ENCODE data around the gene DLGAP4. TPM values are rescaled to one million over a fixed set of nuclear protein-coding genes. Genes with fewer than 3 reads are reported as not detected.

DLGAP4 gene
- total and polyA plus RNA-seq, 2 of the 8 experiments (the other 6 are each of a cell fraction or from before 2014, with no cell fraction given), result 41.2 to 57.2 TPM

- H3K79me2 ChIP-seq (ENCODE audit: control insufficient read depth in 1 of 2, insufficient read depth in 2 of 2, low read length in 2 of 2), result no peaks in the 10 kb centered on the region
- H2BK15ac ChIP-seq (ENCODE audit: low read length), result no peak overlapping the region
- no peaks in the 10 kb centered on the region for H3K27me3 ChIP-seq (replicated peaks in 1 of 4; ENCODE audit: control insufficient read depth in 3 of 4, extremely low read depth in 1 of 4, insufficient read depth in 3 of 4, low read length in 3 of 4)
- no peak overlapping the region for H2BK5ac ChIP-seq (ENCODE audit: low read depth, low read length)
- no peak overlapping the region for H3K27ac ChIP-seq (ENCODE audit: low read depth, low read length)
- no peak overlapping the region for H4K8ac ChIP-seq (ENCODE audit: extremely low read depth, insufficient read depth, low read length)
- H4K5ac ChIP-seq (ENCODE audit: insufficient read length, low read depth, low read length), result no peak overlapping the region
- ChIA-PET CTCF (ENCODE audit: partially characterized antibody) (interaction anchor here (0.7 kb wide), 1 partner anchor 18 kb away, joined by 3 read pairs; no protein-coding TSS in a partner anchor), POLR2A (ENCODE audit: partially characterized antibody) (no interaction called here)
- H4K20me1 ChIP-seq (replicated peaks in 1 of 2; ENCODE audit: control insufficient read depth in 1 of 2, insufficient read depth in 2 of 2, low read length in 2 of 2), result peaks cover 0 to 8% of the 10 kb centered on the region in 2 experiments
- H3K23ac ChIP-seq (ENCODE audit: insufficient read length), result no peak overlapping the region
- H2BK20ac ChIP-seq (ENCODE audit: low read length), result no peak overlapping the region
- H3K4ac ChIP-seq (replicated peaks; ENCODE audit: insufficient read length, low read depth, low read length), result no peak overlapping the region
- H3K9ac ChIP-seq (replicated peaks in 1 of 4; ENCODE audit: extremely low read depth in 1 of 4, low read depth in 3 of 4, low read length in 3 of 4), result no peak overlapping the region
- no peak overlapping the region for H2BK12ac ChIP-seq (ENCODE audit: low read depth, low read length)
- no peak overlapping the region for H3K56ac ChIP-seq (replicated peaks; ENCODE audit: insufficient read length, low read depth, low read length)
- no peak overlapping the region for H3K18ac ChIP-seq (ENCODE audit: extremely low read depth, low read length)
- H3K23me2 ChIP-seq (ENCODE audit: low read depth, low read length), result no peaks in the 10 kb centered on the region
- no peak for DNase-seq (ENCODE audit: low read depth in 1 of 2, low spot score in 2 of 2)
- H2BK120ac ChIP-seq (replicated peaks; ENCODE audit: low read depth, low read length), result no peak overlapping the region
- H3K36me3 ChIP-seq (ENCODE audit: control insufficient read depth in 2 of 4, insufficient read depth in 4 of 4, low read length in 3 of 4), result peaks cover under 1 to 13% (median 3%) of the 10 kb centered on the region in 4 experiments; a peak in 4 of 8 replicates
- H3K9me3 ChIP-seq (ENCODE audit: insufficient read depth in 2 of 2, low read depth in 1 of 2, low read length in 1 of 2), result no peaks in the 10 kb centered on the region
- H3K14ac ChIP-seq (ENCODE audit: insufficient read length), result no peak overlapping the region
- WGBS, 2 experiments (ENCODE audit: extremely low coverage in 1 of 2, insufficient coverage in 1 of 2, insufficient read length in 1 of 2, insufficient replicate concordance in 2 of 2, low coverage in 1 of 2, low lambda C conversion rate in 2 of 2, missing lambda C conversion rate in 1 of 2), result 96% methylated on average over 14 of the region's 17 CpGs; no CpG with 5 or more reads in 1 of the 2 experiments
- H3K79me1 ChIP-seq (ENCODE audit: low read depth, low read length), result no peaks in the 10 kb centered on the region
- no peak overlapping the region for H2AFZ ChIP-seq (ENCODE audit: low read length)
- H4K91ac ChIP-seq (replicated peaks; ENCODE audit: insufficient read length, low read length), result no peak overlapping the region
- no peak overlapping the region for H3K4me2 ChIP-seq (ENCODE audit: insufficient read depth in 1 of 2, low read depth in 2 of 2, low read length in 2 of 2)
- H3K4me1 ChIP-seq (replicated peaks in 1 of 4; ENCODE audit: control insufficient read depth in 3 of 4, insufficient read depth in 4 of 4, low read length in 3 of 4), result no peaks in the 10 kb centered on the region
- no peak for FAIRE-seq
- H3K4me3 ChIP-seq (ENCODE audit: extremely low read depth in 1 of 4, insufficient read depth in 2 of 4, low read depth in 3 of 4, low read length in 4 of 4), result no peak overlapping the region
- H2AK5ac ChIP-seq (ENCODE audit: low read depth, low read length), result no peak overlapping the region
- TF ChIP-seq SRF (IDR thresholded peaks at IDR 0.05; ENCODE audit: low read depth, low read length), result no peak
- no peak for TF ChIP-seq ZNF274 (IDR thresholded peaks at IDR 0.05; ENCODE audit: borderline replicate concordance, extremely low read depth, low read length)
- no peak for TF ChIP-seq NRF1 (IDR thresholded peaks at IDR 0.05; ENCODE audit: low read depth, low read length)
- no peak for TF ChIP-seq FOSL1 (IDR thresholded peaks at IDR 0.05; ENCODE audit: insufficient read depth, low read depth, low read length)
- TF ChIP-seq KDM5A (IDR thresholded peaks at IDR 0.05; ENCODE audit: low read length), result no peak
- no peak for TF ChIP-seq CREB1 (IDR thresholded peaks at IDR 0.05)
- no peak for TF ChIP-seq EP300 (IDR thresholded peaks at IDR 0.05; ENCODE audit: borderline replicate concordance in 1 of 2, low read depth in 2 of 2, low read length in 2 of 2)
- no peak for TF ChIP-seq E2F6 (IDR thresholded peaks at IDR 0.05)
- TF ChIP-seq RXRA (IDR thresholded peaks at IDR 0.05; ENCODE audit: insufficient read depth, low read depth, low read length), result no peak
- no peak for TF ChIP-seq POU5F1 (IDR thresholded peaks at IDR 0.05; ENCODE audit: low read depth, low read length)
- TF ChIP-seq TEAD4 (IDR thresholded peaks at IDR 0.05; ENCODE audit: low read depth, low read length), result no peak
- no peak for TF ChIP-seq ASH2L (IDR thresholded peaks at IDR 0.05; ENCODE audit: low read length)
- no peak for TF ChIP-seq EZH2 (IDR thresholded peaks at IDR 0.05; ENCODE audit: low read depth, low read length, severe bottlenecking)
Observed at GRCh38 chr20:36519012-36519719, 213.0 kb downstream of the DLGAP4 start.

All from H1 (cell line).